Stimulated activated CD8-positive, alpha-beta memory T cell treated with anti-CD3 and anti-CD28 coated beads, Interleukin-12 subunit alpha, Interleukin-12 subunit beta, amount 100 ng/mL, for 24 hours (primary cell): ENCODE measurements around the gene ISL1.

Experiments
- DNase-seq: peaks from one replicate; pipeline ENCODE4 v3.0.0-alpha.2; 2020; ENCODE audit errors: extremely low read depth

Gene ISL1

DNA sequence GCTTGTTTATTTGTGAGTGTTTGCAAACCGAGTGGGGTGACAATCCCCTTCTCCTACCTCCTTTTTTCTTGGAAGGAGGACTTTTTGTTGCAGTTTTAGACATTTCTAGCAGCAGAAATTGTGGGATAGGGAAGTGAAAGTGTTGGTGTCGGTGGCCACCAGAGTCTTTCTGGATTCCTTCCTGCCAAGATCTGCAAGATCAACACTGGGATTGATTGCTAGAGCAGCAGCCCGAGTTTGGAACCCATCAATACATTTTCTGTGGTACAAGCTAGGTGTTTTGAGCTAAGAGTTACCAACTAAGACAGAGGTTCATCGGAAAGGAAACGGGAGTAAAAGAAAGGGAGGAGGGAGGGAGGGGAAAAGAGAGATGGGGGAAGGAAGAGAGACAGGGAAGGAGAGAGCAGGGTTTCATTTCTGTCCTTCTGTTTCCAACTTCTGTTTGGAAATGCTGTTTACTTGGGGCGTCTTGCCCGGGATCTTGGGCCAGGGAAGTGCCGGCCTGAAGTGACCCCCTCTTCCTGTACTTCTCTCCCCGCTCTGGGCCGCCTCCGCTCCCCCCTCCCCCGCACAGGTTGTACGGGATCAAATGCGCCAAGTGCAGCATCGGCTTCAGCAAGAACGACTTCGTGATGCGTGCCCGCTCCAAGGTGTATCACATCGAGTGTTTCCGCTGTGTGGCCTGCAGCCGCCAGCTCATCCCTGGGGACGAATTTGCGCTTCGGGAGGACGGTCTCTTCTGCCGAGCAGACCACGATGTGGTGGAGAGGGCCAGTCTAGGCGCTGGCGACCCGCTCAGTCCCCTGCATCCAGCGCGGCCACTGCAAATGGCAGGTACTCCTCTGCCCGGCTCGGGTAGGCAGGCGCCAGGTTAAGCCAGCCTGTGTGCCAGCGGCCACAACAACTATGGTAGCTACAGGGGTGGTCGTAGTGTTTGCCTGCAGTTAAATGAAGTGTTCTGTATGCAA, 4.0 kb downstream of the ISL1 start:
- no peak for DNase-seq

DNA sequence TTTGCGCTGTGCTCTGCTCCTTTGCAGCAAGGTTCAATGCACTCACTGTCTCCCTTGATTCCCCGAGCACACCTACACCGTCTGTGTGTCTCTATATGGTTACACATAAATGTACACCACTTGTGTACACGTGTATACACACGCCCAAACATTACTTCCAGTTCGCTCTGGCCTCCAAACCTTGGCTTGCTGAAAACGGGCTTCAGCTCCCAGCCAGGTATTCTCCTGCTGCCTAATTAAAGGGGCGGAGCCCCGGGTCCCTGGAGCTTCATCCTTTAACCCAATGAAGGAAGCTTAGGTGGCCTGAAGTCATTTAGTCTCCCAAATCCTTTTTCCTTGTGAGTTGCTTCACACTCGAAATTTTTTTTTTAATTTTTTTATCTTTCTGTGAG, 4.6 kb downstream of the ISL1 start:
- no peak for DNase-seq

DNA sequence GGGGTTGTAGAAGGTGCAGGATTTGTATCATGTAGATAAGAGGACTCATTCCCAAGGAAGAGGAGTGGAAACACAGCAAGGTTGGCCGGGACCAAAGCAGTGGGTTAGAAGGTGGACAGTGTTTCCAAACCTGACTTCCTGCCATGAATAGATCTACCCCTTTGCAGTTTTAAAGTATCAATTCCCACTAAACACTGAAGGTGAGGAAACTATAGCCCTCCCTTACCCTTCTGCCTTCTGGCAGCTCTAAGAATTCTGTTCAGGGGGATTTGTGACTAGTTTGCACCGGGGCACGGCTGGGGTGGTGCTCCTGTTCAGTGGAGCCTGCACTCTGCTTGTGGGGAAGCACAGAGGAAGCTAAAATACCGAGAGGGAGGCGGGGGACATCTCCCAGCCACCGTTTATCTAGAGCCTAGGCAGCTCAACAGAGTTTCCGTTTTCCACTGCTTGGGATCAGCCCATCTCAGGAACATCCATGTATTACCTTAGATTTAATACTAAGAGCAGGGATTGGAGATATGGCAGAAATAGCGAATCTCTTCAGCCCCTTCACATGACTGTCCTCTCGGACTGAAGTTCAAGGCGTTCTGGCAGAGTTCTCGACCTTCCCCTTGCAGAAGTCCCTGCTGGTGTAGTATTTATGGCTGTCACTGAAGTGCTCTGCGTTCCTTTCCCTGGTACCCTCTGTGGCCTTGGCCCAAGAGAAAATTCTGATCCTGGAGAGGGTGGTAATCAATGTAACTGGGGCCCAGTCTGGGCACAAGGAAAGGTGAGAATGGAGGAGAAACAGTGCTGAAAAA, 5.4 kb downstream of the ISL1 start:
- no peak for DNase-seq

DNA sequence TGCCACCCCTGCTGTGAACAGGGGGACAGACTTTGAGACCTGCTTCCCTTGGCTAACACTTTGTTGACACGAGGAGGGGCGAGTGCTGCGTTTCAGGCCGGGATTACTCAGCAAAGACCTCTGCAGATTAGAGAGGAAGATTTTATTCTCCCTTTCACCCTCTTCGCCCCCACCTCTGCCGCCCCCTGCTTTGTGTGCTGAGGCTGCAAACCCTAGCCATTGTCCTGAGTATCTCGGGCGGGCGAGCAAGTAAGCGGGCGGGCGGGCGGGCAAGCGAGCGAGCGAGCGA, 6.0 kb downstream of the ISL1 start:
- DNase-seq, result no peak

DNA sequence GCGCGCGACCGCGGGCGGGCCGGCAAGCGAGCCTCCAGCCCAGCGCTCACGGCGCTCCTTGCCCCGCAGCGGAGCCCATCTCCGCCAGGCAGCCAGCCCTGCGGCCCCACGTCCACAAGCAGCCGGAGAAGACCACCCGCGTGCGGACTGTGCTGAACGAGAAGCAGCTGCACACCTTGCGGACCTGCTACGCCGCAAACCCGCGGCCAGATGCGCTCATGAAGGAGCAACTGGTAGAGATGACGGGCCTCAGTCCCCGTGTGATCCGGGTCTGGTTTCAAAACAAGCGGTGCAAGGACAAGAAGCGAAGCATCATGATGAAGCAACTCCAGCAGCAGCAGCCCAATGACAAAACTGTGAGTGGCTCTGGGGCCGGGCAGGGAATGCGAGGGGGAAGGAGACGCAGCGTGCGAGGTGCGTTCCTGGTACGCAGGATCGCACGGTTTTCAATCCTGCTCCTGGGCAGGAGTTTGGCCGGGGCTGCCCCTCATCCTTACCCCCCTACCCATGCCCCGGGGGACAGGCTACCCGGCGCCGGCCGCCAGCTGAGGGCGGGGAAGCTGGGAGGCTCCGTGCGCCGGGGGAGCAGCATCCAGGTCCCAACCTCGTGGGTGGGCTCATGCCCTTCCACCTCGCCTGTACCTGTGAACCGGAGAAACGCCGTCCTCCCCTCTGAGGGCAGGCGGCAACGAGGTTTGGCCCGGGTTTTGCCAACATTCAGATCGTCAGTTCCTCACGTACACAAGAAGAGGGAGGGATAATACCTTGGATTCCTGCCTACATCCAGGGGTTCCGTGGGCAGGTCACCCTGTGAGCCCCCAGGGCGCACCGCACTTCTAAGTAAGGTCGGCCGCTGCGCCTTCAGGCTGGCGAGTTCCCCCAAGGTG, 6.6 kb downstream of the ISL1 start:
- no peak for DNase-seq

DNA sequence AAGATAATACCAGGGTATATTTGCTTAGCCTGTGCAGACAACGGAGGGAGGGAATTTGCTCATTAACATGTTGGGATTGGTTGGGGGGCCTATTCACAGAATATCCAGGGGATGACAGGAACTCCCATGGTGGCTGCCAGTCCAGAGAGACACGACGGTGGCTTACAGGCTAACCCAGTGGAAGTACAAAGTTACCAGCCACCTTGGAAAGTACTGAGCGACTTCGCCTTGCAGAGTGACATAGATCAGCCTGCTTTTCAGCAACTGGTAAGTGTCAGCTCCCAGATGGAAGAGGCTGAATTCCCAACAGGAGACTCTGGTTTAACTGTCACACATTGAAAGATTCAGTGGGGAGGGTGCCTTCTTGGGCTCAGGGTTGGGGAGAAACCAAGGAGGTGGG, 7.9 kb downstream of the ISL1 start:
- no peak for DNase-seq

DNA sequence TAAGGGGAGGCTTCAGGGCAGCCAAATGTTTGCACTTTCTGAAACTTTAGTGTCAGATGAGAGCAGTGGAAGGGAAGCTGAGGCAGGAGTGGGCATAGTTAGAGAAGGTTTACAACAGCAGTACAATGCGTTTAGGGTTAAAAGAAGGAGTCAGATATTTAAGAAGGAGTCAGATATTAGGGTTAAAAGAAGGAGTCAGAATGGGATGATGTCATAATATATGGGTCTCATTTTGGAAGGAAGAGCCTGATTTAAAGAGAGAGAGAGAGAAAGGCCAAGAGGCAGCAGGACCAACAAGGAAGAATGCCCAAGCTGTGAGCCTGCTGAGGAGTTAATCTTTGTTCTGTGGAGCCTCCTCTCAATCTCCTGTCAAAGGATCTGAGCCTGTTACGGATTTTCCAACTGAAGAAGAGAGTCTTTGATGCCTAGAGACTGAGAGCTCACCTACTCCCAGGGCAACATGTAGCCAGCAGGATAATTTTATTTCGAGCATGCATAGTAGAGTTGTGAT, 9.5 kb downstream of the ISL1 start:
- DNase-seq, result no peak

DNA sequence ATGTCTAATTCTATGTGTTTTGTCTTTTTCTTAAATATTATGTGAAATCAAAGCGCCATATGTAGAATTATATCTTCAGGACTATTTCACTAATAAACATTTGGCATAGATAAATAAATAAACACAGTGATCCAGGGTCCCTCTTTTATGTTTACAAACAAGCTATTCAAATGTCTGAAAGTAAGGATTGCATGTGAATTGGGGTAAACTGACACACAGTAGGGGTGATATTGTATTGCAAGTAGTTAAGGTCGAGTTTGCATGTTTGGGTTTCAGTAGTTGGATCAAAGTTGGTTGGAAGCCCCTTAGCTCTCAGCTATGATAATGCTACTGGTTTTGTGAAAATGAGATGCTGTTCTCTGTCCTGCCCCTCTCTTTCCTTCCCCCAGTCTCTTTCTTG, 11.4 kb downstream of the ISL1 start:
- DNase-seq, result no peak

DNA sequence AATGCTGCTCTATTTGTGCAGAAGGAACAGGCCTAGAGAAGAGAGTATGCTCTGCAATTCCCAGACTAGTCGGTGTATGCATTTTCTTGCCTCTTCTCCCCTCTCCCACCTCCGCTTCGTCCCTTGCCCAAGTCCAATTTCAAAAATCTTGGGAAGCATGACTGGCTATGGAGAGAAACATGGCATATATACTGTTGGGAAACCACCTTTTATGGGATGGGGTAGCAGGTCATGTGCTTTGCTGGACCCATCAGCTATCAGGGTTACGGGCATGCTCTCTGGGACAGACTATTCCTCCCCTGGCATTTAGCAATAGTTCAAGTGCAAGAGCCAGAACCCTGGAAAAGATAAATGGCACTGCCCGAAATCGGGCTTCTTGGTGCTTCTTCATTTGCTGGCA, 12.0 kb downstream of the ISL1 start:
- DNase-seq, result no peak

DNA sequence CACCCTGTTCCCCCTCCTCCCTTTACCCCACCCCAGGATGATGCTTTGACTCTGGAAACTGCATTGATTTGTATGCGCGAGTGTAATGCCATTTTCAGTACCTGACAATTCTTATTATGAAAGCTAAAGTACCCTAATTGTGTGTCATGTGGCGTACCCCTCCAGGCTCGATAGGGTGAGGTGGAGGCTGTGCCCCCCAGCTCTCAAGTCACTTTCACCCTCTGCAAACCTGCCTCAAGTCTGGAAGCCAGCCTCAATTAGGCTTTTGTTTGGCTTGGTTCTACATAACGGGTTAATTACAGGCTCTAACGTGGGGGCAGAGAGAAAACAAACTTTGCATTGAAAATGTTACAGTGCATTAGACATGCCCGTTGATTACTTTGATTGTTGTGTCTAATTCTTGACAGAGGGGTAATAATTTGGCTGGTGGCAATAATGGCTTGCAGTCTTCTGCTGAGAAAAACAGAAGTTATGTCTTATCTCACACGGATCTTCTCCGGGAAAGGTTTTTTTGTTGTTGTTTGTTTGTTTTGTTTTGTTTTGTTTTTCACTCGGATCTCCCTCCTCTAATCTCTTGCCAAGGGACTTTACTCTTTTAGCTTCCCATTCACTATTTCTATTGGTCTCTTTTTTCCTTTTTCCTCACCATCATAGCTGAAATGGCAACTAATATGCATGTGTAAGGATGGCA, 12.6 kb downstream of the ISL1 start:
- DNase-seq, result no peak

DNA sequence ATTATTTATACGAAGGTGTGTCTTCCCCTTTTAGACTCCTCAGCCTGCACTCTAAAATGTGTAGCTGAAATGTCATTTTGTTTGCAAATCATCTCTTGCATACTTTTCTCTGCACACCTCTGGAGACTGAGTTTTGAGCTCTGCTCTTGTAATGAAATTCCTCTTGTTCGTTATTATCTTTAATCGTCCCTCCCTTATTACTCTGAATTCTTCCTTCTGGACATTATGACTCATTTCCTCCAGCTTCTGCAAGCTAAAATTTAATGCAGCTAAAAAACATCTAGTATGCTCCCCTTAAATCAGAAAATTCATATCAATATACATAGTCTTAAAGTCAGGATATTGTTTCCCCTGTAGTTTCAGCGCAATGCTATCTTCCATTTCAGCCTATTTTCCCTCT, 13.5 kb downstream of the ISL1 start:
- no peak for DNase-seq

DNA sequence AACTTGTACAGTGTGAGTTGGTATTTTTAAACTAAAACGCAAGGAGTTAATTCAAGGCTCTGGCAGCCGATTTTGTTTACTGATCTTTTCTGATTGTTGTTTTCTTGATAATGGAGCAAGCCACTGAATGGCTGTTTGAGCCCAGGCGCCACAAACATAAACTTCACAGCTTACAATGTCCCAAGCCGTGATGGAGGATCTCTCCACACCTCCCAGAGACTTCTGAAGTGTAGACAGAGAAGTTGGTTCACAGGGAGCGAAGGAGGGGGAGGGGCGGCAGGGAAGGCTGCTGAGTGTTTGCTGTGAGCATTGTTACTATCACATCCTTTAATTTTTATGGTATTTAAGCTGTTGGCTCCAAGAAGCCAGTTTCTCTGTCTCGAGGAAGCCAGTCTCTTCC, 14.7 kb downstream of the ISL1 start:
- no peak for DNase-seq

DNA sequence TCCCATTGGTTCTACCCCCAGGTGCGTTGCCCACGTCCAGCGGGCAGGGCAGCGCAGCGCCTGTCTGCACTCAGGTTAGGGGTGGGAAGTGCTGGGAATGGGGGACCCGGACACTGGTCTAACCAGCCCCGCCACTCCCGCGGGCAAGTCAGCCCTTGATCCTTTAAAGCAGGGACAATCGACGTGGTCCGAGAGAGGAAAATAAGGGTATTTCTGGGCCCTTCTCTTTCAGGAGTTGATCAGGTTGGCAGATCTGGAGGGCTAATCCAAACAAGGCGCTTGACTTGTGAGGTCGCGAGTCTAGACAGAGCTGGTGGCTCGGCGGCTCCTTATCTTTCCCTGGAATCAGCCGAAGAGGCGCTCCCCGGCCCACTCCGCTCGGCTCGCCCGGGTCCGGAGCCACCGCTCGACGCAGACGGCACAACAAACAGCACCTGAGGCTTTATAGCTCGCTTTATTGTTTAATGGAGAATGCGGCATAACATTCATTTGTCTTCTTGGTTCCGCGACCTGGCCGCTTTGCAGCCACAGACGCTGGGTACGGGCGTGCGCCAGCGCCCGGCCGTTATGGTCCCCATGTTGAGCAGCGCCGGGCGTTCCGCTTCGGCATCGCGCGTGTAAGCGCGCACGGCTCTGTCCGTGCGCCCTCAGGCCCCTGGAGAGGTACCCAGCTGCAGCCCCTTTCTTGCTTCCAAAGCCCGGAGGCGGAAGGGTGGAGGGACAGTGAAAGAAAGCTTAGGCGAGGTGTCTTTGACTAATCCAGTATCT, 15.8 kb downstream of the ISL1 start:
- DNase-seq, result no peak

DNA sequence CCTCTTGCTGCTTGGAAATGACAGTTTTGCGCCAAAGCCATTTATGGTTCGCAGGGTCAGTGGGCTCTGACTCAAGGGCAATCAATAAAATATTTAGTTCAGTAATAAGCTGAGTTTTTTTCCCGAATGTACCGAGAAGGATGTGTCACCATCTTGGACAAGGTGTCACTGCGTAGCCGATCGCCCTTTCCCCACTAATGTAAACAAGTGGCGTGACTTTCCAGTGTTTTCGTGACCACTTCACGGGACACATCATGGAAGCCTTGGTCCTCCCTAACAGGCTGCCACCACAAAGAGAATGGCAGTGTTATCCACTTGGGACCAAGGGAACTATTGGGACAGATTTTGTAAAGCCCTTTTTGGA, 16.4 kb downstream of the ISL1 start:
- DNase-seq, result no peak

DNA sequence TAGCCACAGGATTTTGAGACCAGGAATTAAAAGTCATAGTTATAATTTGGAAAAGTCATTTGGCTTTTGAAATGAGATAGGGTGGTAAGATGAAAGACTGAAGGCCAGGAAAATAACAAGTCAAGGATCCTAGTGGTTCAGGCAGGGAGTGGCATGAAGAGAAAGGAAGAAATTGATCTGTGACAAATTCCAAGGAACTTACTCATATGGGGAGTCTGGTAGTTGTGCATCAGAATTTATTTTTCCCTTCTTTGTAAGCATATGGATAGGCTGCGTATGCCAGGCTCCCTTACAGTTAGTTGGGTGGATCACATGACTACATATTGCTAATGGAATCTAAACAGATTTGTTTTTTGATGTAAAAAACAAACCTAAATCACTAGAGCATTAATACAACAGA, 21.0 kb downstream of the ISL1 start:
- no peak for DNase-seq

DNA sequence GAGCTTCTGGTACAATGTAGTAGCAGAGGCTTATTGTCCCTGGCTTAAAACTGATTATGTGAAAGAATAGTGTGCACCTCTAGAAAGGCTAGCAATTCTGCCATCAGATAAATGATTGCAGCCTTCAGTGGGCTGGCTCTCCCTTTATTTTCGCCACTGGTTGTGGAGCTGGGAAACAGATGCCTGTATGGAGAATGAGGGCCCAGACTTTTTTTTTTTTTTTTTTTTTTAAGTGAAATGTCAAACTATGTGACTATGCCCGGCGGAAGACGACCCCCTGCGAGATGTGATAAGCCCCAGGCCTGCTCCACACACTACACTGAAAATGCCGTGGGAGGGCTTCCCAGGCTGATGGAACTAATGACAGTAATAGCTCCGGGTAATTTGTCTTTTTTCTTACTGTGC, 28.7 kb downstream of the ISL1 start:
- DNase-seq, result no peak

DNA sequence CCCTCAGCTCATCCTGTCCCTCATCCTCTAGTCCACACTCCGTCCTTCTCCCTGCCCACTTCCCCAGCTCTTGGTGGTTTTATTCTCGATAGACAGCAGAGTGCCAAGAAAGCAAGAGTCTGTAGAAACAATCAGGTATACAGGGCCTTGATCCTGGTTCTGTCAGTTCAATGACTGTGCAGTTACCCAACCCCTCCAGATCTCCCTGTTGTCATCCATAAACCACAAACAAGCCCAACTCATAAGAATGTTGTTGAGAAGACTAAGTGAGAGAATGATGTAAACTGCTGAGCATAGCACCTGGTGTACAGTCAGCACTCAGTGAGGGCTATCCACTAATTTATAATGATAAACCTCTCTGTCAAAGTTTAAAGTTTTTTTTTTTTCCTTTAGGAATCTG, 31.3 kb downstream of the ISL1 start:
- DNase-seq, result no peak

DNA sequence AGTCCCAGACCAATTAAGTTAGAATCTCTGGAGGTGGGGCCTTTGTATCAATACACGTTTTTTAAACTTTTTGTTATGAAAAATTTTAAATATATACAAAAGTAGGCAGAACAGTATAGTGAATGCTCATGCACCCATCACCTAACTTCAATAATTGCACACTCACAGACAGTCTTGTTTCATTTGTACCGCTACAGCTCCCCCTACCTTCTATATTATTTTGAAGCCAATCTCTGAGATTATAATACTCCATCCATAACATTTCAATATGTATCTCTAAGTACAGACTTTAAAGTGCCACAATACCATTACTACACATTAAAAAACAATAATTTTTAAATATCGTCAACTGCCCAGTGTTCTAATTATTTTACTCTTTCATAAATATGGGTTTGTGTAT, 32.9 kb downstream of the ISL1 start:
- DNase-seq, result no peak

DNA sequence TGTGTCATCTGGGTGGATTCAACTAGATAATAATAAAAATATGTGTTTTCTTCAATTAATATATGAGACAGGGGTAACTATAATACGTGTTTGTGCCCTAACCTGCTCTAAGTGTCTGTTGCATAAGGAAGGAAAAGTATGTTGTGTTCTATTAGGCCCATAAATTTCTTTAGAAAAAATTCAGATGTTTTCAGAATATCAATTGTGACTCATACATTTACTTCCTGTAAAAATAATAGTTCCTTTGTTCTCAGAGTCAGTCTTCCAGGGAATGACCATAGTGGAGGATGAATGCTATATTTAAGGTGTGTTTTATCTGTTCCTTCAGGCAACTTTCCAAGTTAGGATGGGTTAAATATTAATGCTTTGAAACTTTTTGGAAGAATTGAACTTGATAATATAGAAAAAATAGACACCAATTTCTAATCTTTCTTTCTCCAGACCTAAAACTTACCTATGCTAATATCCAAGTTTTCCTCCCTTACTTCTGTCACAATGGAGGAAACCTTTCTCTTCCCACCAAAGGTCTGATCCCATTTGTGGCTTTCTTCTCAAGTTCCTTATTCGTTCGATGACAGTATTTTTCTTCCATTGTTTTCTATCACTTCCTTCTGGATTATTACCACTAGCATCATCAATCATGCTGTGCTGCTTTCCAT, 49.9 kb downstream of the ISL1 start:
- DNase-seq, result no peak

DNA sequence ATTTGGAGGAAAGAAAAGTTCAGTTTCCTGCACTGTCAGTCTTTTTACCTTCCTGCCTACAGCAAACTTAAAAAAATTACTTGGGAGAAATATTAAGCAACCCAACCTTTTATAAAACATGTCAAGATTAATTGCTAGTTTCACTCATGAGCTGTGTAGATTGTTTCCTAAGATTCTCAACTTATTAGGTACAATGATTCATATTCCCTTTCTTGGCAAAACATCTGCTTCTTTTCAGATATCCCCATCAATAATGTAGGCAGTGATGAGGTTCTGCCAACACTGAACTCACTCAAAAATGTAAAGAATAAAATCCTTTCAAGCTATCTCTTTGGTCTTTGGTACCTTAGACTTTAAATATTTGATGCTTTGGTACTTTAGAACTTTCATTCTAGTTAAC, 56.0 kb downstream of the ISL1 start:
- no peak for DNase-seq
